ENCODE measurements around the gene MAPKAPK2.

- TF ChIP-seq POLR2AphosphoS5 (IDR thresholded peaks at IDR 0.05; ENCODE audit: low read depth, low read length) = no peak
- no peak for TF ChIP-seq POLR2A (IDR thresholded peaks at IDR 0.05; ENCODE audit: low read depth, low read length)
- no peak for TF ChIP-seq SPI1 (IDR thresholded peaks at IDR 0.05; ENCODE audit: low read depth, low read length)
- no peak for TF ChIP-seq PAX5 (IDR thresholded peaks at IDR 0.05; ENCODE audit: insufficient read depth, low read length, severe bottlenecking)
- no peak for TF ChIP-seq POU2F2 (IDR thresholded peaks at IDR 0.05; ENCODE audit: low read depth, low read length)
- TF ChIP-seq TAF1 (IDR thresholded peaks at IDR 0.05; ENCODE audit: low read depth, low read length) = no peak
Measured at GRCh38 chr1:206666954-206667665, 17.6 kb upstream of the MAPKAPK2 start.
